Measurements from ENCODE around the gene PIK3CB.

DNA sequence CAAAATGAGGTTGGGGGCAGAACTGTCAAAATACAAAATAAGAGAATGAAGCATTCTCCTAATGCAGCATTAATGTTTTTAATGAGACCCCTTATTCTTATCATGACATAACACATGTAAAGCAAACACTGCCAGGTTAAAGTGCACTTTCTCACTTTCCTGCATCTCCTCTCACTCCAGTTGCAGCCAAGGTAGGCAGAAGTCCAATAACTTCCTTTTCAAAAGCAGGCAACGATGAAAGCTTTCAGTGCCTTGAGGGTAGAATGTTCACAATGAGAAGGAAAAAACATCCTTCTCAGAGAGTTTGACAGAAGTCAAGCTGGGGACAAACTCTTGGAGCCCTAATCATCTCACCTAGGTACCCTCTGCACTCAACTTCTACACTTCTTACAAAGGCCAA lies 166.6 kb downstream of the PIK3CB start:
- TF ChIP-seq CTCF (IDR thresholded peaks at IDR 0.05) (no peak), POLR2A (IDR thresholded peaks at IDR 0.05) (no peak), EP300 (IDR thresholded peaks at IDR 0.05) (no peak)
